GM19238 (cell line): ENCODE results near the gene FAM43A.
A peak's percentile ranks its signal among the peaks of the same experiment; 100 is the strongest.

Experiments used
- DNase-seq: peaks from one replicate; pipeline ENCODE4 v3.0.0; 2011; ENCODE audit warnings: low spot score; ENCODE audit not compliant: insufficient read length

The FAM43A gene, protein sequence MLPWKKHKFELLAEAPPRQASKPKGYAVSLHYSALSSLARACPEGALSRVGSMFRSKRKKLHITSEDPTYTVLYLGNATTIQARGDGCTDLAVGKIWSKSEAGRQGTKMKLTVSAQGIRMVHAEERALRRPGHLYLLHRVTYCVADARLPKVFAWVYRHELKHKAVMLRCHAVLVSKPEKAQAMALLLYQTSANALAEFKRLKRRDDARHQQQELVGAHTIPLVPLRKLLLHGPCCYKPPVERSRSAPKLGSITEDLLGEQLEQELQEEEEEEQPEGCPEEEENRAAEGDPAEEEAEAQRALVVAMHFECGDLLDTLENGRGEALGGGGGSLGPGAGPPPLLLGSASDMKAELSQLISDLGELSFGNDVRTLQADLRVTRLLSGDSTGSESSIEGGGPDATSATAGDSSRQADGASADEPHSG

DNA sequence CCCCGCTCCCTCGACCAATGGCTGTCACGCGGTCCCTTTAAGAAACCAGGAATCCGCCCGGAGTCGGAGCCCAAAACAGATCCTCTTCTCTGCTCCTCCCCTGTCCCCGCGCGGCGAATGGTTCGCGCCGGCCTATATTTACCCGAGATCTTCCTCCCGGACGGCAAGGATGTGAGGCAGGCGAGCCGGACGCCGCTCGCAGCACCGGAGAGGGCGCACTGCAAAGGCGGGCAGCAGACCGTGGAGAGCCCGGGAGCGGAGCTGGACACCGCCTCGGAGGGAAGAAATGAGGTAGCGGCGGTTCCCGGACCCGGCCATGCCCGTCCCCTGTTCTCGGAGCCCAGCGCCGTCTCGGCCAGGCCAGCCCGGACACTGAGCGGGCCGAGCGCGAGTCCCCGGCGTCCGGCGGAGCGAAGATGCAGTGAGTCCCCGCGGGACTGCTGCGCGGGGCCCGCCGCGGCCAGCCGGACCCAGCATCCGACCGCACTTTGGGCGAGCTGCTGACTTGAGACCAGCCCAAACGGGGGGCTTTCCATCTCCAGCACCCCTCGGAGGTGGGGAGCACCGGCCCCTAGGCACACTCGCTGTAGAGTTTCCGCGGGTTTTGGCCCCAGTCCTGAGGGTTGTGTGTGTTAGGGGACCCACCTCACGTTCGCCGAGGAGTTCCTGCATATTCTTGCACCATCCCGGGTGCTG is at the start of gene FAM43A:
Gene FAM43A (plus strand): TSS at position 166 of the 696 bp plus-strand sequence. CDS start 944 bp downstream, outside the sequence.
- peak; percentile 75 for DNase-seq

DNA sequence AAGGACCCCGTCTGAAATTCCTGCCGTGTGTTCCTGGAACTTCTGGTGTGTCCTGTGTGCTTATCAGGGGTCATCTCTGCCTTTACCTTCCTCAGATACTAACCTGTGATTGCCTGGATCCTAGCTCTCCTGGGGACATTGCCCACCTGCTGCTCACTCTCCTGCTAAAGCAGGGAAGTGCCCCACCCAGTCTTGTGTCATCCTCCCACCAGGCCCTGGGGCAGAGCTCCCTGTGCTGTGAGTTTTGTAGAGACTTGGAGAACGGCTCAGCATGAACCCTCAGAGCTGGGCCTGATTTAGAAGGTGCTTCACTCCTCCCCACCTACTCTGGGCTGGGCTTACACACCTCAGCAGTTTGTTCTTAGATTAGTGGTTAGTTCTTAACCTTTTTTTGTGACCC is 48.6 kb upstream of the FAM43A start:
- no peak for DNase-seq

GRCh38 chr3:194637541-194638400 is 47.9 kb upstream of the FAM43A start:
- DNase-seq = no peak

DNA sequence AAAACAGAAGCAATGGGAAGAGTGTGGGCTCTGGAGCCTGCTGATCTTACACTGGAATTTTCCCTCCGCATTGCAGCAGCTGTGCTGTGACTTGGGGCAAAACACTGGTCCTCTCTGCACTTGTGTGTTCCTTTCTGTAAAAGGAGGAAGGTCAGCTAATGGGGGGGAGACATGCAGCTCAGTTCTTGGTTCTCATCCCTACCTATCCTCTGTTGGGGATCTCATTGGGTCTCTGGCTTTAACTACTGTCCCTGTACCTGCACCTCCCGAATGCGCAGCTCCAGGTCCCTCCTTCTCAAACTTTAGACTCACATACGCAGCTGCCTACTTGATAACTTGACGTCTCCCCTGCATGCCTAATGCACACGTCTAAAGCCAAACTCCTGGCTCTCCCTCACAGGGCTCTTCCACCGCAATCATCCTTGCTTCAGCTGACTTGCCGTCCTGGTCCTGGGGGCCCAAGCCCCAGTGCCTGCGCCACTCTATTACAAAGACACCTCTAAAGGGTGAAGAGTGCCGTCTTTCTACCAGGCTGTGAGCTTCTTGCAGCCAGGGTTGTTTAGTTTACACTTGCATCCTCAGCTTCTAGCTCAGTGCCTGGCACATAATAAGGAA is 46.6 kb upstream of the FAM43A start:
- DNase-seq = no peak

DNA sequence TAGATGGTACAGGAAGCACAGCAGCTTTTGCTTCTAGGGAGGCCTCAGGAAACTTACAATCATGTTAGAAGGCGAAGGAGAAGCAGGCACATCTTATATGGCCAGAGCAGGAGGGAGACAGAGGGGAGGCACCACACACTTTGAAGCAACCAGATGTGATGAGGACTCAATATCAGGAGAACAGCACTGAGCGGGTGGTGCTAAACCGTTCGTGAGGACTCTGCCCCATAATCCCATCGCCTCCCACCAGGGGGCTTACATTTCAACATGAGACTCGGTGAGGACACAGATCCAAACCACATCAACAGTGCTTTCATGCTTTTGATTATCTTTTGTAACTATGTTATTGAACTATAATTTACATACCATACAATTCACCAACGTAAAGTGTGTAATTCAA is 44.9 kb upstream of the FAM43A start:
- DNase-seq = no peak

GRCh38 chr3:194642769-194643168 is 42.9 kb upstream of the FAM43A start:
- no peak for DNase-seq

GRCh38 chr3:194647747-194648146 is 37.9 kb upstream of the FAM43A start:
- no peak for DNase-seq

DNA sequence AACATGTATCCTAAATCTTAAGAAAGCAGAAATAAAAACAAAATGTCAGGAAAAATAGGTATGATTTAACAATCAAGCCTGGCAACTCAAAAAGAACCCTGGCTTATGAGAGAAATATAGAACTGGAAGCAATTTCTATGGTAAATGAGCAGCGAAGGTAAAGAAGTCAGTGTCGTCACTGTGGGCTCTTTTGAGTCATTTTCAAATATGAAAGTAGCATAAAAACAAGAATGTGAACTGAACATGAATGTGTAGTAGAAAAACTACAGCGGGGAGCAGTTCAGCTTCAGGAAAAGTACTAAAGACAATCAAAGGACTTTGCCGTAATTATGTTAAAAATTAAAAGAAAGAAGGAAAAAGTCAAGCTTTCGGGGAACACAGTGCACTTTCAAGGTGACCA is 31.2 kb upstream of the FAM43A start:
- peak; percentile 23 for DNase-seq

DNA sequence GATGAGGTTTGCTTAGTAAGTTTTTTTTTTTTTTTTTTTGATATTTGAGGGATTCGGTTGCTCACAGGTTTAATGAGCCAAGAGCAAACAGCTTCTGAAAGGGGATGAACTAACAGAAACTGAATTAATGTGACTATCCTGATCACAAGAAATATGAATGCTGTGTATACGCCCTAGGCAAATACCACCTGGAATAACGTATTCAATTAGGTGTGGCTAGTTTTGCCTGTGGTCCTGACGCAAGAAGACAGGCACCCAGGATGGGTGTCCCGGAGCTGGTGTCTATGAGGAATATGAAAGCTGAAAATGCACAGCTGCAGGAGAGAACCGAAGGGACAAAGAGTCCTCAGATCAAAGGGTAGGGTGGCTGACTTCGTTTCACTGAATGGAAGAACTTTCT is 28.2 kb upstream of the FAM43A start:
- no peak for DNase-seq

GRCh38 chr3:194658477-194659242 is 27.0 kb upstream of the FAM43A start:
- no peak for DNase-seq

GRCh38 chr3:194659778-194660177 is 25.9 kb upstream of the FAM43A start:
- no peak for DNase-seq

- DNase-seq = no peak
Observed at GRCh38 chr3:194661374-194661773, 24.3 kb upstream of the FAM43A start.

DNA sequence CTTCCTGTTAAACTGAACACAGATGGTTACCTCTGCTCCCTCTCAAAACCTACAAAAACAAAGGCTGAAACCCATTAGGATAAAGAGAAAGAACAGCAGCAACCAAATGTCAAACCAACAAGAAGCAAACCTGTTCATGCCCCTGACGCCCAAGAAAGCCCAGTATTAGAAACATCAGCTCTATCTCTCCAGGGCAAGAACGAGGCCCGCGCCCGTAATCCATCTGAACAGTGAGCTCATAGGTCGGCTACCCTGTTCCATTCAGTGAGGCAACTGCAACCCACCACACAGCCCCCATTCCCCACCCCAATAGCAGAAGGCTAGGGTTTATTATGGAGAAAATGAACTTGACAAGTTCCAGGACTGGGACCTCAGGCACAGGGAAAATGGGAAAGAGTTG is 23.7 kb upstream of the FAM43A start:
- DNase-seq = no peak

DNA sequence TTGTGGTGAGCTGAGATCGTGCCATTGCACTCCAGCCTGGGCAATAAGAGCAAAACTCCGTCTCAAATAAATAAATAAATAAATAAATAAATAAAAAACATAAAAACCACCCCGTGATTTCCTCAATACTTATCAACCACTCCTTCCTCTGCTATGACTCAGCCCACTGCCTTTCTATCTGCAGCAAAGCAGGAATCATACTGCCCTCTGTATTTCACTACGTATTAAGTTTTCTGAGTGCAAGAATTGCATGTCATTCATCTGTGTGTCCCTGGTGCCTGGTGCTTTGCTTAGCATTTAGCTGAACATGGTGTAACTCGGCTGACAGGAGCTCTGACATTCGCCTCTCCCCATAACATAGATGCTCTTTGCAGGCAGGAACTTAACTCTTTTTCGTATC is 20.8 kb upstream of the FAM43A start:
- no peak for DNase-seq

- no peak for DNase-seq
Observed at GRCh38 chr3:194667363-194667762, 18.3 kb upstream of the FAM43A start.

DNA sequence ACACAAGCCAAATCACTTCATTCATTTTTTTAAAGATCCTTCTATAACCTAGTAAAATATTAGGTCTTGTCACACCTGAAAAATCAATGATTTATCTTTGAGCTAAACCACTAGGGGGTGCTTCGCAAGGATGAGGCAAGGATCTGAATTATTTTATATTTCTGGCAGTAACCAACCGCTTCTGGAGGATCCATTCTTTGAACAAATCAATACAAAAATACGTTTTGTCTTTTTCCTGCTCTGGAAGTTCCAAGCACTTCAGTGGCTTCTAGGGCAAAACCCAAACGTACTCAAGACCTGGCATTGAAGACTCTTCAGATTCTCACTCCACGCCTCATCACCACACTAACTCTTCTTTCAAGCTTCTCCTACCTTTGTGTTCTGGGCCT is 14.2 kb upstream of the FAM43A start:
- no peak for DNase-seq

DNA sequence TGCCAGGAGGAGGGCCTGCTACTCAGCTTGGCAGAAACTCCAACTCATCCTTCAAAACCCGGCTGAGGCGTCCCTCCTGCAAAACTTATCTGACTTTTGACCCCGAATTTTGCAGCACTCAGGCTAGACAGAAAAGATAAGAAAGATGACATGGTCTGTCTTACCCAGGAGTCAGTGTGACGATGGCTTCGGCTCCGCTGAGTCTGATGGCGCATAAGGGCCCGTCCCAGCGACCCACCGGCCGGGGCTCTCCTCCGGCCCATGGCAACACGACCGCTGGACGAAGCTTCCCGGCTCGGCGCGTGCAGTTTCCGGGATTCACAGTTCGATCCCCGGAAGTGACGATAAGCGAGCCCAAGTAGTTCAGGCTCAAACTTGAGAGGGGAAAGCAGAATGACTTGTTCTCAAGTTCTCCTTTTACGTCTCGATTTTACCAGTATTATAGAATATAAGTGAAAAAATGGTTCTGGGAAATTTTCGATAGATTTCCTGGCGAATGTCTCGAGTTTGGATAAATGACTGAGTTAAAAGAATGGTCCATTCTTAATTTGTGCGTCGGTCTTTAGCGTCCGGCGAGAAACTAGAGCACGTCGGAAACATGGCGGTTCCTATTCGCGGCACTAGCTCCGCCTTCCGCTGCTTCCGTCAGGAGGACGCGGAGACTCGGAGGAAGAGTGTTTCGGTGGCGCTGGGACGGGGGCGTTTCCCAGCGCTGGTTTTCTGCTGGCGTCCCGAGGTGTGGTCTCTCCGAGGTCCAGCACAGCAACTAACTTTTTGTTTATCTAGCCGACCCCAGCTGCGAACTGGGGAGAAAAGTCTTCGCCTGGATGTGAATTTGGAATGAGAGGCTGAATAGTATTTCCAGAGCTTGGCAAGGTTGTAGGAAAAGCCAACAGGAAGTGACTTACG is 13.5 kb upstream of the FAM43A start, which contains the start of gene LSG1:
Gene LSG1 (minus strand): TSS at position 292 of the 909 bp plus-strand sequence. CDS start 29 bp downstream, at position 263.
- DNase-seq = peak; percentile 77

DNA sequence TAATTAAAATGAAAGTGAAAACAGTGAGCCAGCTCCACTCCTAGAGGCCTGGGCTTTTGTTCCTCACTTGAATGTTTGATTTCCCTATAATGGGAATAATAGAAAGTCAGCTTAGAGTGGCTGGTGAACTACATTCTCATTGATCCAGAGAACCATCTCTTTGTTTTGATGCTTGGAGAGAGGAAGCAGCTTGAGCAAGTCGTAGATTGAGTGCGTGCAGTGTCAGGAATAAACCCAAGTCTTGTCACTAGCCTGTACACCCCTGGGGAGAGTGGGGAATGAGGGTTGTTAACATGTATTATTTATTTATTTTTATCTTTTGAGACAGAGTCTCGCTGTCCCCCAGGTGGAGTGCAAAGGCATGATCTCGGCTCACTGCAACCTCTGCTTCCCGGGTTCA is 12.8 kb upstream of the FAM43A start:
- no peak for DNase-seq

DNA sequence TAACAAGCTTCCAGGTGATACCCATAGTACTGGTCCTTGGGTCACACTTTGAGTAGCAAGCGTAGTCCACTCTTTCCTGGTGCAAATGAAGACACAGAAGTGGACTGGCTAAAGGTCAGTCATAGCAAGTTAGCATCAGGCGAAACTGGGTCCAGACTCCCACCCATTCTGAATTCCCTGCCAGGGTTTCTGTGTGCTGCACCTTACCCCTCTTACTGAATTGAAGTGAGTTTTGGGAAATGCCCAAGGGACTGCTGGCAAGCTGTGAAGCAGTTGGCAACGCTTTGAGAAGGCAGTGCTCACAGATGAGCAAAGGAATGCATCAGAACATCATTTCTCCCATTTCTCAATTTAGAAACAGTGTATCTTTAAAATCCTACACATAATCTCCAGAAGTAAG is 11.9 kb upstream of the FAM43A start:
- no peak for DNase-seq
